ENCODE measurements around the gene CSNK1G2. TPM values are rescaled to one million over a fixed set of nuclear protein-coding genes. Genes with fewer than 3 reads are reported as not detected.
A peak's percentile ranks its signal among the peaks of the same experiment; 100 is the strongest.

The CSNK1G2 gene
- total and polyA plus RNA-seq, 2 of the 13 experiments (the other 11 are each of a cell fraction or from before 2014, with no cell fraction given): 53.8 to 72.5 TPM

GRCh38 chr19:1941146-1942077 is at the start of gene CSNK1G2 (continued):
- TF ChIP-seq YY1 (IDR thresholded peaks at IDR 0.05; ENCODE audit: insufficient read depth, insufficient replicate concordance, low read depth, low read length): peak; percentile 7
- TF ChIP-seq SAFB2 (CRISPR knock-in tag; IDR thresholded peaks at IDR 0.05; ENCODE audit: borderline replicate concordance, low read depth): no peak
- TF ChIP-seq ESRRA (CRISPR knock-in tag; IDR thresholded peaks at IDR 0.05; ENCODE audit: low read depth): 0 out of 2 replicates have a peak, but pooled peaks have one; percentile 0
- TF ChIP-seq ZNF878 (CRISPR knock-in tag; IDR thresholded peaks at IDR 0.05): no peak
- no peak for TF ChIP-seq ZBTB37 (CRISPR knock-in tag; IDR thresholded peaks at IDR 0.05)
- TF ChIP-seq, protein P1, sequence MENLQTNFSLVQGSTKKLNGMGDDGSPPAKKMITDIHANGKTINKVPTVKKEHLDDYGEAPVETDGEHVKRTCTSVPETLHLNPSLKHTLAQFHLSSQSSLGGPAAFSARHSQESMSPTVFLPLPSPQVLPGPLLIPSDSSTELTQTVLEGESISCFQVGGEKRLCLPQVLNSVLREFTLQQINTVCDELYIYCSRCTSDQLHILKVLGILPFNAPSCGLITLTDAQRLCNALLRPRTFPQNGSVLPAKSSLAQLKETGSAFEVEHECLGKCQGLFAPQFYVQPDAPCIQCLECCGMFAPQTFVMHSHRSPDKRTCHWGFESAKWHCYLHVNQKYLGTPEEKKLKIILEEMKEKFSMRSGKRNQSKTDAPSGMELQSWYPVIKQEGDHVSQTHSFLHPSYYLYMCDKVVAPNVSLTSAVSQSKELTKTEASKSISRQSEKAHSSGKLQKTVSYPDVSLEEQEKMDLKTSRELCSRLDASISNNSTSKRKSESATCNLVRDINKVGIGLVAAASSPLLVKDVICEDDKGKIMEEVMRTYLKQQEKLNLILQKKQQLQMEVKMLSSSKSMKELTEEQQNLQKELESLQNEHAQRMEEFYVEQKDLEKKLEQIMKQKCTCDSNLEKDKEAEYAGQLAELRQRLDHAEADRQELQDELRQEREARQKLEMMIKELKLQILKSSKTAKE (CRISPR knock-in tag; IDR thresholded peaks at IDR 0.05; ENCODE audit: borderline replicate concordance): peak; percentile 56; the same call in 1 of the 2 replicates
- TF ChIP-seq ZBTB1 (CRISPR knock-in tag; IDR thresholded peaks at IDR 0.05; ENCODE audit: borderline replicate concordance): no peak
- peak; percentile 31 for TF ChIP-seq RBFOX2 (IDR thresholded peaks at IDR 0.05; ENCODE audit: low read depth, low read length)
- TF ChIP-seq EZH2 (conservative IDR thresholded peaks at IDR 0.05; ENCODE audit: low read depth, low read length): no peak
- TF ChIP-seq ZC3H13 (CRISPR knock-in tag; IDR thresholded peaks at IDR 0.05): 0 out of 2 replicates have a peak, but pooled peaks have one; percentile 5
- no peak for TF ChIP-seq ZNF337 (CRISPR knock-in tag; IDR thresholded peaks at IDR 0.05; ENCODE audit: borderline replicate concordance, low read depth)
- TF ChIP-seq, protein P2, sequence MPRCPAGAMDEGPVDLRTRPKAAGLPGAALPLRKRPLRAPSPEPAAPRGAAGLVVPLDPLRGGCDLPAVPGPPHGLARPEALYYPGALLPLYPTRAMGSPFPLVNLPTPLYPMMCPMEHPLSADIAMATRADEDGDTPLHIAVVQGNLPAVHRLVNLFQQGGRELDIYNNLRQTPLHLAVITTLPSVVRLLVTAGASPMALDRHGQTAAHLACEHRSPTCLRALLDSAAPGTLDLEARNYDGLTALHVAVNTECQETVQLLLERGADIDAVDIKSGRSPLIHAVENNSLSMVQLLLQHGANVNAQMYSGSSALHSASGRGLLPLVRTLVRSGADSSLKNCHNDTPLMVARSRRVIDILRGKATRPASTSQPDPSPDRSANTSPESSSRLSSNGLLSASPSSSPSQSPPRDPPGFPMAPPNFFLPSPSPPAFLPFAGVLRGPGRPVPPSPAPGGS (CRISPR knock-in tag; IDR thresholded peaks at IDR 0.05): no peak
- TF ChIP-seq ZNF747 (CRISPR knock-in tag; IDR thresholded peaks at IDR 0.05; ENCODE audit: borderline replicate concordance): 0 out of 2 replicates have a peak, but pooled peaks have one; percentile 68
- TF ChIP-seq ZBTB7A (CRISPR knock-in tag; IDR thresholded peaks at IDR 0.05): peak; percentile 80; the same call in 1 of the 2 replicates
- no peak for TF ChIP-seq ZNF224 (CRISPR knock-in tag; IDR thresholded peaks at IDR 0.05)
- TF ChIP-seq PREB (CRISPR knock-in tag; IDR thresholded peaks at IDR 0.05): no peak
